ENCODE data around the gene HELQ. TPM values are rescaled to one million over a fixed set of nuclear protein-coding genes. Genes with fewer than 3 reads are reported as not detected.

Gene HELQ
- total RNA-seq, 1 donor from 2014 or later, result 13.6 TPM

Other genes starting within 250 kb of the HELQ start
- 27.3 TPM for gene COQ2, start 171.0 kb downstream of the HELQ start, total RNA-seq
- 1.8 TPM for gene HPSE, start 121.0 kb downstream of the HELQ start, total RNA-seq
- gene MRPS18C, start 235 bp upstream of the HELQ start, total RNA-seq, result 67.7 TPM
- 6.3 TPM for gene ABRAXAS1, start 29.3 kb upstream of the HELQ start, total RNA-seq
- 33.8 TPM for gene GPAT3, start 80.3 kb upstream of the HELQ start, total RNA-seq

Data from Right ventricle myocardium inferior (tissue), 1 donor.